Left lobe of liver (tissue), 2 donors: Measurements from ENCODE around the gene TMEM178B. TPM values are rescaled to one million over a fixed set of nuclear protein-coding genes. Genes with fewer than 3 reads are reported as not detected.
"Not testable (repeated sequence)": the region's sequence is repeated elsewhere in the genome, so short reads cannot be mapped to it uniquely, and the experiment has no call there.

Source experiments
- ATAC-seq: fragments of 200-7000 bp; cut with Tn5 transposase; one replicate; pipeline ENCODE4 v1.9.1; 2020; ENCODE audit warnings: mild to moderate bottlenecking, moderate library complexity
- DNase-seq: peaks from one replicate; pipeline ENCODE4 v3.0.0-alpha.2; 2020; ENCODE audit warnings: low spot score
- total RNA-seq: library from RNA; stranded (reverse); gene quantifications from one replicate; pipeline ENCODE4 v1.2.1, GENCODE V29; 2021
- donor health status: DM: no; HTN: no; CAD: no; lungs with moderate emphysema.
- donor health status: DM: no; HTN: yes; CAD: no.

Gene TMEM178B
- total RNA-seq, 1 donor from 2014 or later = not detected

- DNase-seq = no peak
- ATAC-seq = no peak
These were observed 227.0 kb downstream of the TMEM178B start for GRCh38 chr7:141300816-141301215.

- ATAC-seq (no peak), DNase-seq (no peak)
These were observed 227.7 kb downstream of the TMEM178B start for GRCh38 chr7:141301544-141301943.

GRCh38 chr7:141302617-141303016 lies 228.8 kb downstream of the TMEM178B start:
- no peak for DNase-seq
- no peak for ATAC-seq

DNA sequence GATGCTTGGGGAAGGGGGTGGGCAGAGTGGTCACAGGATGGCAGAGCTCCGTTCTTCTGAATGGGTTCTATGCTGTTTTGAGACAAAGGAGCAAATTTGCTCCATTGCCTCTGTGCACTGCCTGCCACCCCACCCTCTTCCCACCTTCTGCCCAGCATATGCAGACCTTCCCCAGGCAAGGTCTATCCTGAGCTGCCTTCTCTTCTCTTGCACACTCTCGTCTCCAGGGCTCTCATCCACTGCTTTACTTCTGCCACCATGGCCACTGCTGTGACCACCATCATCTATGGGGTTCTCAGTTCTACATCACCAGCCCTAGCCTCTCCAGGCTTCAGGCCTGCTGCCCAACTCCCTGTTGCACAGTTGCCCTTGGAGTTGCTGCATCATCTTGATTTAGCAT lies 230.4 kb downstream of the TMEM178B start:
- DNase-seq (no peak), ATAC-seq (no peak)

GRCh38 chr7:141306081-141306480 lies 232.2 kb downstream of the TMEM178B start:
- no peak for ATAC-seq
- no peak for DNase-seq

- ATAC-seq = no peak
These were observed 238.5 kb downstream of the TMEM178B start for GRCh38 chr7:141312395-141312794.

GRCh38 chr7:141312828-141313521 lies 239.1 kb downstream of the TMEM178B start:
- ATAC-seq (no peak), DNase-seq (no peak)

More at GRCh38 chr7:141312395-141312794, 238.5 kb downstream of the TMEM178B start:
- DNase-seq = no peak

DNA sequence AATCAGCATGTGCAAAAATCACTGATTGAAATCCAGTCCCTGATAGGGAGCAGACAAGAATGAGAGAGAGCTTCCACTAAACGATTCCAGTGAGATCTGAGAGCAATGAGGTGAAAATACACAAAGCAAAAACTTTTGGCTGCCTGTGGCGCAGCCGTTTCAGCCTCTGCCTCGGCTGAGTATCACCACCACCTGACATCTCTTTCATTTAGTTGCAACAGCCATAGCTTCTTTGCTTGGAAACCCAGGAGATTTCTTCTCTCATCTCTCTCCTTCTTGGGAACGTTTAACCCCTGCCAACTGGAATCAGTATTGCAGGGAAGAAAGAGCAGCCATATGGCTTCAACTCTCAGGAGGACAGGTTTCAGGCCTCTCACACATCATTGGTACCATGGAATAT lies 240.0 kb downstream of the TMEM178B start:
- no peak for DNase-seq
- ATAC-seq = no peak

DNA sequence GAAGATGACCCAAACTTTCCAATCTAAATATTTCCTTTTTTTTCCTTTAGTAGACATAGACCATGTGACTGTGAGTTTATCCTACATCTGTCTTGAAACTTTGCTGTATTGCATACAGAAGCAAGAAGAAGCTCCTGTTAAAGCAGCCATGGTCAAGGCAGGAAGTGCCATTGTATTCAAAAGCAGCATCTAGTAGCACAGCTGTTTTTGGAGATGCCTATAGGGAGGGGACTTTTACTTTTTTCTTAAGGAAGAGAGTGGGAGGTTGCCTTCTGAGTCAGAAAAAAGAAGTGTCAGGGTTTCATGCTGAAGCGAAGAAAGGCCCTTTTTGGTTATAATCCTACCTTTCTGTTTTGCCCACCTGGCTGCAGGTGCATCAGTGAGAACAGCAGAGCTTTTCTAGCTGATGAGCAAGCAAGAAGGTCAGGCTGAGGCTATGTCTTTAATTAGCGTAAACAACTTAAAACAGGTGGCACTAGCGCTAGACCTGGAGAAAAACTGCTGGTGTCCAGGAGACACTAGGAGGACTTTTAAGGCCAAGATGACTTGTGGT lies 243.2 kb downstream of the TMEM178B start:
- DNase-seq (no peak), ATAC-seq (no peak)

DNA sequence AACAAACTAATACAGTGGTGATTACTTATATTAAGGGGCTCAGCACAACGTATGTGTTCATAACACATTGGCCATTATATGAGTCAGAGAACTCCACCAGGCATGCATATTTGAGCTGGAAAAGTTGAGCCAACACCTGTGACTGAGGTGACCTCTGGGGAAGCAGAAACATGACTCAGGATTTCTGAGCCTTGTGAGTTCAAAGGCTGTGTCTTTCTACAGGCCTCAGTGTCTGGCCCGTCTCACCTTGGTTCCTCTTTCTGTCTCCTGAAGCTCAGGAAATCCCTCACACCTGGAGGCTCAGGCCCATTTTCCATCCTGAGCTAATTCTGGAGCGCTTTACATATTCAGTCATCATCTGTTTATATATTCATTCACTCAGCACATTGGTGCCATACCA lies 246.4 kb downstream of the TMEM178B start:
- DNase-seq (no peak), ATAC-seq (no peak)

DNA sequence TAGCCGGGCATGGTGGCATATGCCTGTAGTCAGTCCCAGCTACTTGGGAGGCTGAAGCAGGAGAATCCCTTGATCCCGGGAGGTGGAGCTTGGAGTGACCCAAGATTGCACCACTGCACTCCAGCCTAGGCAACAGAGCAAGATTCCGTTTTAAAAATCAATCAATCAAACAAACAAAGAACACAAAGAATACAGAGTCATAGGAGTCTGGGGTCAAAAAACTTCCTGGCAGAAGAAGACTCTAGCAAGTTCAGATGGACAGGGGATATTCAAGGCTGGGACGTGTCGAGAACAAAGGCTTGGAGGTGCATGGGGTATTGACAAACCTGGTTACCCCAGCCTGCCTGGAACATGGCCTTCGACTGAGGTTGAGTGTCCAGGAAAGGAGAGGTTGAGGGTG lies 248.5 kb downstream of the TMEM178B start:
- ATAC-seq = peak; percentile 78
- DNase-seq = no peak

DNA sequence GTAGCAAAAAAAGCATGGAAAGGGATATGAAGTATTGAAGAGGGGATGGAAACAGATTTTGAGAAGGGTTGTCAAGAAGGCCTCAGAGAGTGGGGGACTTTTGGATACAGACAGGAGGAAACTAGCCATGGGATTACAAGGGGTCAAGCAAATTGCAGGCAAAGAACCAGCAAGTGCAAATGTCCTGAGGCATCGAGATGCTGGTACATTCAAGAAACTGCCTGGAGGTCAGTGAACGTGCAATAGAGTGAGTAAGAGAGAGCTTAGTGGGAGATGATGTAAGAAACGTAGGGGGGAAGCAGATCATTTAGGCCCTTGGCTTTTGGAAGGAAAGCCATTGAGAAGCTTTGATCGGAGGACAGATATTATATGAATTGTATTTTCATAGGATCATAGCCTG lies 250.0 kb downstream of the TMEM178B start:
- no peak for DNase-seq
- no peak for ATAC-seq

GRCh38 chr7:141324870-141325269 lies 251.0 kb downstream of the TMEM178B start:
- ATAC-seq (no peak), DNase-seq (no peak)

DNA sequence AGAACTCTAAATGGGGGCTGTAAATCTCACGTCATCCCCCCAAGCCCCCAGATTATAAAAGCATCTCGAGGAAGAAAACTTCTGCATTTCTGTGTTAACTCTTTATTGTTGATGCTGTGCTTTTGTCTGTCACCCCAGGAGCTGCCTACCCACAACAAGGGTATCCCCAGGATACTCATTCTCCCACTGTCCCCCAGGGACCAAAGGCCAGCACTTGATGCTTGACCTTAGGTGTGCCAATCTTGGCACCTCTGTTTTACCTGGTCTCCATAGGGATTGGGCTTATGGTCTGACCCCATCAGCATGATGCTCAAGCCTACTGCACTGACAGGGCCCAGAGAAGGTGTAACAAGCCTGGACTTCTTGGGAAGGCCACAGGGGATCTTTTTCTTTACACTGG lies 251.4 kb downstream of the TMEM178B start:
- DNase-seq (no peak), ATAC-seq (no peak)

GRCh38 chr7:141328290-141328689 lies 254.4 kb downstream of the TMEM178B start:
- no peak for ATAC-seq

GRCh38 chr7:141330285-141330684 lies 256.4 kb downstream of the TMEM178B start:
- ATAC-seq, DNase-seq: not testable (repeated sequence)

More at GRCh38 chr7:141328290-141328689, 254.4 kb downstream of the TMEM178B start:
- no peak for DNase-seq

GRCh38 chr7:141333459-141333858 lies 259.6 kb downstream of the TMEM178B start:
- peak; percentile 47 for ATAC-seq
- no peak for DNase-seq

DNA sequence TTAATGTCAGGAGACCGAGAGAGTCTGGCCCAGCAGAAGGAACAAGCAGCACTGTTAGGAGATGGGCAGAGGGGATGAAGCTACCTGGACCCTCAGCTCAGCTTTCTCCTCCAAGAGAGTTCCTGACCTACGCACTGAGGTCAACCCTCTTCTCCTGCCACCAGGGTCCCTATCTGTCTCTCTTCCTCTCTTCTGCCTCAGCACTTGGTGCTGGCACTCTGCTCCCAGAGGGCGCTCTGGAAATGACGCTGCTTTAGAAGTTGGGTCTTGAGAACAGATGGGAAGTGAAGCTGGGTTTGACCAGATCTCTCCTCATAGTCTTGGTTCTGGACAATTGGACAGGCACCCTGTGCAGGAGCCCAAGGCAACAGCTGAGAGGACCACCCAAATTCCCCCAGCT lies 261.3 kb downstream of the TMEM178B start:
- ATAC-seq = no peak
- DNase-seq = no peak

DNA sequence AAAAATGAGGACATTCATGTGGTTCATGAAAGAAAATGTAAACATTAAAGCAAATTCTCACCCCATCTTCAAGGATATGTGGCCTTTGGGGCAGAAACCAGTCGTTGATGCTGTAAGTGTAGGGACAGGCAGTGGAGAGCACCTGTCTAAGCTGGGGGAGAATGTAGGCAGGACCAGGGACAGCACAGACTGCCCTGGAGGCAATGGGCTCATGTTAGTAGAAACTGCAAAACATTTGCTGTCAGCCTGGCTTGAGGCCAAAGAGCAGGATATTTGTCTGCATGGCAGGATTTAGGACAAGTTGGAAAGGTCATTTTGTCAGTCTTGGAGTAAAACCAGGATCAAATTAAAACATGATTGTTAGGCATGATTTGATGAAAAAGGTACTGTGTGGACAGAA lies 265.7 kb downstream of the TMEM178B start:
- no peak for ATAC-seq

DNA sequence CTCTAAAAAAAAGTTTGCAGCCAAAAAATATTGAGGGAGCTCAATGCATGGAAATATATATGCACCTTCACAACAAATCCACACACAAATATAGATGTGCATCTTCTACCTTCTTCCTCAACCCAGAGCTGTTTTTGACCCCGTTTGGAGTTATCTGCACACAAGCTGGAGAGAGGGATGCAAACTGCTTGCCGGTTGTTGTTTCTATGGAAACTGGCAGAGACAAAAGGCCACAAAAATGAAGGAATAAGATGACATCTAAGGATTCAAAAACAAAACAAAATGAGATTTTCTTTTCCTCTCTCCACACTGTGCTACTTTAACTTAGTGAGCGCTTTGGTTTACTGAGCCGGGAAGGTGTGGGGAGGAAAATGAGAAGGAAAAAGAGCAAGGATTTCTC lies 267.1 kb downstream of the TMEM178B start:
- no peak for ATAC-seq
- DNase-seq = no peak

More for the DNA sequence above, 265.7 kb downstream of the TMEM178B start:
- no peak for DNase-seq

DNA sequence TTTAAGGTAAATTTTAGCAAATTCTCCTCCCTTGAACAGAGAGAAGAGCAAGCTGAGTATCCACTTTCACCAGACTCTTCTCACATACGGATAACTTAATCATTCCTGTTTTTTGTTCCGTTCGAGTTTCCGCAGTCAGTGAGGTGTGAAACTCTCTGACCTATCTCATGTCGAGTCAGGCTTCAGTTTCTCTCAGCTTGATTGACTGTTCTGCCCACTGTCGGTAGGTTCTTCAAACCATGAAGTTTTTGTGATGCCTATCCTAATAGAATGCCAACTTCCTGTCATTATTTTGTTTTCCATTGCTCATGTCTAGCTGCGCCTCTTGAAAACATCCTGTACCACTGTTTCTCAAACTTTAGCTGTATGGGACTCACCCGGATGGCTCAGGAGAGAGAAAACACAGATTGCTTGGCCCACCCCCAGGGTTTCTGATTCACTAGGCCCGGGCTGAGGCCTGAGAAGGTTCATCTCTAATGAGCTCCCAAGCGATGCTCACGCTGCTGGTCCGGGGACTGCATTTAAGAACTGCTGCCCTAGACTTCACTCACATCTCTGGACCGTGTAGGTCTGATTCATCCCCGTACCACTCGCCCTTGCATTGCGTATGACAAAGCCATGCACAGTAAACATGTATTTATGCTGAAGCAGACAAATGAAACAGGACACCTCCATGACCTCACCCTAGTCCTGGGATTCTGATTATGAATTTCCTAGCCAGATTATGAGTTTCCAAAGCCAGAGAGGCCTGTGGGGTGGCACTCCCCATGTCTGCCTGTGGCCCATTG lies 269.0 kb downstream of the TMEM178B start:
- no peak for ATAC-seq
- no peak for DNase-seq
